GM13977 (cell line): Measurements from ENCODE around the gene IFITM2.

Source experiments
- DNase-seq: peaks from one replicate; pipeline ENCODE4 v3.0.0; 2012; ENCODE audit warnings: low spot score
- CTCF ChIP-seq: IDR thresholded peaks from 2 replicates; pipeline ENCODE4 v1.5.1; 2012; ENCODE audit warnings: mild to moderate bottlenecking, control low read depth; ENCODE audit not compliant: insufficient read depth; ENCODE audit errors: extremely low read depth, missing control alignments
- in situ Hi-C: fragments of 300-500 bp; cut with MboI; formaldehyde crosslinking; loops from one replicate; pipeline ENCODE4 v1.12.0; 2022; ENCODE audit warnings: low sequenced_read_pairs, low pct_unique_long_range_greater_than_20kb, mixed read lengths, inconsistent platforms; ENCODE audit not compliant: unreplicated experiment

The IFITM2 gene

DNA sequence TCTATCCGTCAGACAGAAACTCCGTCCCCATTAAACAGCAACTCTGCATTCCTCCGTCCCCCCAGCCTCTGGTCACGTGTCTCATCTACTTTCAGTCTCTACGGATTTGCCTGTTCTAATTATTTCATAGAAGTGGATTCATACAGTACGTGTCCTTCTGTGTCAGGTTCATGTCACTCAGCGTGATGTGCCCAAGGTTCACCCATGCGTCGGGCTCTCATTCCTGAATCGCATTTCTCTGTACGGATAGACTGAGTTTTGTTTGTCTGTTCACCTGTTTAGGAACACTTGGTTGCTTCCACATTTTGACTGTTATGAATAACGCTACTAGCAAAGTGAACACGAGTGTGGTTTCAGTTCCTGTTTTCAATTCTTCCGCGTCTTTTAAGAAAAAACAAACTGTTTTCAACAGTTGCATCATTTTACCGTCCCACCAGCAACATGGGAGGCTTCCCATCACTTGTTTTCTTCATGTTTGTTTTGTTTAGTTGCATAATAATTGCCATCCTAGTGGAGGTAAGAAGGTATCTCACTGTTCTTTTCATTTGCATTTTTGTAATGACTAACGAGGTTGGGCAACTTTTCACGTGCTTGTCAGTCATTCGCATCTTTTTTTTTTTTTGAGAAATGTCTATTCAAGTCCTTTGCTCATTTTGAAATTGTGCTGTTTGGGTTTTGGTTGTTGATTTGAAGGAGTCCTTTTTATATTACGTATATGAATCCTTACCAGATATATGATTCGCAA, 38.3 kb upstream of the IFITM2 start:
- DNase-seq, result peak; percentile 76
- no peak for TF ChIP-seq CTCF
- in situ Hi-C loops, result no loop called here

GRCh38 chr11:270451-271318, 36.9 kb upstream of the IFITM2 start:
- TF ChIP-seq CTCF, result no peak
- in situ Hi-C loops, result no loop called here
- DNase-seq, result no peak

DNA sequence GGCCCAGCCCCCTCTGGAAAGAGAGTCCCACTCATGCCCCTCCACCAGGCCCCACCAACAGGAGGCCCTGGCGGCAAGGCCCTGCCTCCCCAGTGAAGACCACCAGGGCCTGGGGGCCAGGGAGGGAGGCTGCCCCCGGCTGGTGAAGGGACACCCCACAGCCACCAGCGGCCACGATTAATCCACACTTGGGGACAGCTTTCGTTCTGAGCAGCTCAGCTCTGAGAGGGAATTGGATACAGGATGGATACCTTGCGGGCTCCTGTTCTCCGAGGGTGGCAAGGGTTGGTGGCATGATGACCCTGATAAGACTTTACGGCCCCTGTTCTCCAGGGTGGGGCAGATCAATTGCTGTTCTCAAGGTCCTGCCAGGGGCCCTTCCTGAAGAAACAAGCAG, 36.3 kb upstream of the IFITM2 start:
- in situ Hi-C loops, result no loop called here
- no peak for TF ChIP-seq CTCF
- DNase-seq, result no peak

DNA sequence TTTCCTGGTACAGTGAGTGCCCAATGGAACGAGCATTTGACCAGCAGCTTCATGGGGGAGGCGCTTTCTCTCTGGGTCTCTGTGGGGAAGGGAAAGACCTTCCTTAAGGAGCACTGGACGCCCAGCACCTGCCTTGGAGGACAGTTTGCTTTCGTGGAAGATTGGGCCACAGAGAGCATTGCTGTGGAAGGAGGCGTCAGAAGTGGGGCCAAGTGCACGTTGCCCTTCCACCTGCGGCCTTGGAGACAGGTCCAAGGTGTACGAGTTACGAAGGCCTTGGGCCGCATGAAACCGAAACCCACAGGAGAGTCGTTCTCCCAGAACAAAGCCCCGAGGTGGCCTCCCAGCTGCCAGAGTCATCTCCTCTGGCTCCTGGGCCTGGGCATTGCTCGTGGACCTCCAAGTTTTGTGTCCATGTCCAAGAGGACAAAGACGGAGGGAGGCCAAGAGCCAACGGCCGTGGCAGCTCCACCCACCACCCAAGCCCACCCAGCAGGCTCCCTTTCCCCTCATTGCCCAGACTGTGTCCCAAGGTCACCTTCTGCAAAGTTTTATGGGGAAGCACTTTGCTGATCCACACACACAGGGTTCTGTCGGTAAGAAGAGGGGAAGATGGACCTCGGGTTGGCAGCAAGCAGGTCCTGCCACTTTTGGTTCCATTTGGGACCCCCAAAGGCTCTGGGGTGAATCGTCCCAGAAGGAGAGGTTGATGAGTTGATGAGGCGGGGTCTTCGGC, 35.3 kb upstream of the IFITM2 start:
- TF ChIP-seq CTCF, result no peak
- DNase-seq, result no peak
- in situ Hi-C loops, result no loop called here

DNA sequence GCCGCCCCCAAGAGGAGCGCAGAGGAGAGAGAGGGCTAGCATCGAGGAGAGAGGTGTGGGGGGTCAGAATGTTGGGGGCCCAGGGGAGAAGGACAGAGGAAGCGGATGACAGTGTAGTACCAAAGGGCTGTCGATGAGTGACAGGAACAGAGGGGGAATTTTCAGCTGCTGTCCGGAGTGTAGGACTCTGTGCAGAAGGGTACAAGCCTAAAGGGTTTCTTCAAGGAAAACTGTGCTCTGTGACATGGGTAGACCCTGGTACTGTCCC, 34.8 kb upstream of the IFITM2 start:
- TF ChIP-seq CTCF, result no peak
- in situ Hi-C loops, result no loop called here
- DNase-seq, result no peak

DNA sequence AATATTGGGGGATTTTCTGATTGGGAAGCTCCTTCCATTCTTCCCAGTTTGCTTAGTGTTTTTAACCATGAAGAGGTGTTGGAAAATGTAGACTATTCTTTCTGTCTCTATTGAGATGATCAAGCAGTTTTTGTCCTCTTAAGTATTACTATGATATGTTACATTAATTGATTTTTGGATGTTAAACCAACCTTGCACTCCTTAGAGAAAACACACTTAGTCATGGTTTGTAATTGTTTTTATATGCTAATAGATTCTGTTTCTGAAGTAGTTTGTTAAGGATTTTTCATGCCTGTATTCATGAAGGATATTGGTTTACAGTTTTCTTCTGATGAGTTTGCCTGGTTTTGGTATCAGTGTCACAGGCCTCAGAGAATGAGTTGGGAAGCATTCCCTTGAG, 31.4 kb upstream of the IFITM2 start:
- no peak for DNase-seq
- no peak for TF ChIP-seq CTCF
- in situ Hi-C loops, result no loop called here
